Activated CD4-positive, alpha-beta T cell treated with anti-CD3 and anti-CD28 coated beads, Interleukin-2, amount 10 ng/mL, durations not matched to agents 7 days and 5 days (primary cell): ENCODE data around the gene S100A2. TPM values are rescaled to one million over a fixed set of nuclear protein-coding genes. Genes with fewer than 3 reads are reported as not detected.
A peak's percentile ranks its signal among the peaks of the same experiment; 100 is the strongest.

ENCODE experiments used
- CTCF ChIA-PET: fragments of 350-600 bp; sonication (Branson Sonifier 250); formaldehyde crosslinking; loops from one replicate; lab custom pipeline; 2021; ENCODE audit warnings: antibody characterized with exemption; lab: Charles Lee
- POLR2A ChIA-PET: fragments of 350-600 bp; sonication (Branson Sonifier 250); formaldehyde crosslinking; loops from one replicate; lab custom pipeline; 2021; ENCODE audit warnings: antibody characterized with exemption; lab: Charles Lee
- DNase-seq: peaks from one replicate; pipeline ENCODE4 v3.0.0-alpha.2; 2020
- H3K27ac Mint-ChIP-seq: one replicate; pipeline ENCODE4 v1.8.0; 2021; ENCODE audit warnings: mild to moderate bottlenecking, moderate library complexity, mixed read lengths
- H3K27me3 Mint-ChIP-seq: one replicate; pipeline ENCODE4 v1.8.0; 2021; ENCODE audit warnings: mixed read lengths
- H3K36me3 Mint-ChIP-seq: one replicate; pipeline ENCODE4 v1.8.0; 2021; ENCODE audit warnings: low read depth, mixed read lengths
- H3K4me1 Mint-ChIP-seq: one replicate; pipeline ENCODE4 v1.8.0; 2021; ENCODE audit warnings: mixed read lengths
- H3K4me3 Mint-ChIP-seq: one replicate; pipeline ENCODE4 v1.8.0; 2021; ENCODE audit warnings: mild to moderate bottlenecking, moderate library complexity, mixed read lengths
- H3K9me3 Mint-ChIP-seq: one replicate; pipeline ENCODE4 v1.8.0; 2021; ENCODE audit warnings: mixed read lengths
- total RNA-seq, 2 experiments: library from RNA; stranded (reverse); gene quantifications; one replicate each; pipeline ENCODE4 v1.2.3, GENCODE V29; 2021

The S100A2 gene
- total RNA-seq, 2 experiments from 2014 or later: 0.50 to 1.8 TPM

DNA sequence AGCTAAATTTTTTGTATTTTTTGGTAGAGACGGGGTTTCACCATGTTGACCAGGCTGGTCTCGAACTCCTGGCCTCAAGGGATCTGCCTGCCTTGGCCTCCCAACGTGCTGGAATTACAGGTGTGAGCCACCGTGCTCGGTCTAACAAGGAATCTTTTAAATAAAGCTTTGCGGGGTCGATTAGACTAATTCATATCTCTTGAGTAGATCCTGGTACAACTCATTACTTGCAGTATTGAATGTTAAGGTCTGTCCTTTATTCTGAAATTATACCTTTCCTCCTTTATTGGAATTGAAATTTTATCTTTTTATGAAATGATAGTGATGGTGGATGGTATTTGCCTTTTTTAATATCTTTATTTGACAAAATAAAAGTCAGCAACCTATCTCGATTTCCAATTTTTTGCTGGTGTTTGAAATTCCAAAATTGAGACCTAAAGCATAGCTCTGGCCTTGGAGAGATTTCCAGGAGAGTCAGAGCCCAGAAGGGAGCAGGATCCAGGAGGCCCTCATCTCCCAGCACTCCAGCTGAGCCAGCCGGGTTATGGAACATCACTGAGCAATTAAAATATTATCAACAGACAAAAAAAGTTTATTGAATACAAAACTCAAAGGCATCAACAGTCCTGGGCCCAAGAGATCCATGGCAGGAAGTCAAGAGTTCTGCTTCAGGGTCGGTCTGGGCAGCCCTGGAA, 4.7 kb downstream of the S100A2 start:
- Mint-ChIP-seq H3K27ac (no peak overlapping the region), H3K27me3 (no peaks in the 10 kb centered on the region), H3K4me3 (no peak overlapping the region), H3K4me1 (peaks cover 10% of the 10 kb centered on the region), H3K36me3 (no peaks in the 10 kb centered on the region), H3K9me3 (no peaks in the 10 kb centered on the region)
- POLR2A ChIA-PET: no interaction called here
- DNase-seq: no peak
- CTCF ChIA-PET: interaction anchor here (0.5 to 4.5 kb wide), 7 partner anchors 11 to 45 kb away, joined by 3 to 24 read pairs (median 5); partner anchors contain the start of genes S100A3 and S100A5

DNA sequence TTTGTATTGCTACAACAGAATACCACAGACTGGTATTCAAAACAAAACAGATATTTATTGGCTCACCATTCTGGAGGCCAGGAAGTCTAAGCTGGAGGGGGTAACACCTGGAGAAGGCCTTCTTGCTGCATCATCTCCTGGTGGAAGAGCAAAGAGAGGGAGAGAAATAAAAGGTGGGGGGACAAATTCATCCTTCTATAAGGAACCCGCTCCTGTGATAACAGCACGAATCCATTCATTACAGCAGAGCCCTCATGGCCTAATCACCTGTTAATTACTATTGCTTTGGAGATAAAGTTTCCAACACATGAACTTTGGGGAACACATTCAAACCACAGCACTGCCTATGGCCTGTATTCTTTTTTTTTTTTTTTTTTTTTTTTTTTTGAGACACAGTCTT, 5.4 kb downstream of the S100A2 start:
- CTCF ChIA-PET: interaction anchor here (0.6 to 4.5 kb wide), 7 partner anchors 10 to 51 kb away, joined by 3 to 24 read pairs (median 5); partner anchors contain the start of genes S100A3 and S100A6
- H3K9me3 Mint-ChIP-seq: no peaks in the 10 kb centered on the region
- no peak overlapping the region for H3K4me3 Mint-ChIP-seq
- no peak for DNase-seq
- no peak overlapping the region for H3K27ac Mint-ChIP-seq
- peaks cover 3% of the 10 kb centered on the region for H3K4me1 Mint-ChIP-seq
- no peaks in the 10 kb centered on the region for H3K36me3 Mint-ChIP-seq
- POLR2A ChIA-PET: no interaction called here
- H3K27me3 Mint-ChIP-seq: no peaks in the 10 kb centered on the region

DNA sequence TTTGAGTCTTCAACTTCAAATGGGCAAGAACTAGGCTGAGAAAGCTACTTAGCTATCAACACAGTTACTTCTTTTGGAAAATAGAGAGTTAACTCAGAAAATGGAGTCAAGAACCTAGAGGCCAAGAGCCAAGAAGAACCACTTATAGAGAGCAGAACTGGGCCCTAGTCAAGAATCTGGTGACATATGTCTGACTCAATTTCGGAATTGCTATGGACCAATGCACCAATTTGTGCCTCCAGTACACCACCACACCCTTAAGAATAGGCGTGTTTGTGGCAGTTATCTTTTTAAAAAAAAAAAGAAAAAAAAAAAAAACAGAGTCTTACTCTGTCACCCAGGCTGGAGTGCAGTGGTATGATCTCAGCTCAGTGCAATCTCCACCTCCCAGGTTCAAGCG, 7.8 kb downstream of the S100A2 start:
- ChIA-PET CTCF (interaction anchor here (0.6 to 1.4 kb wide), 3 partner anchors 14 to 63 kb away, joined by 3 to 6 read pairs (median 3); no protein-coding TSS in a partner anchor), POLR2A (interaction anchor here (0.6 kb wide), 1 partner anchor 38 kb away, joined by 5 read pairs; no protein-coding TSS in a partner anchor)
- H3K36me3 Mint-ChIP-seq: no peaks in the 10 kb centered on the region
- no peak overlapping the region for H3K27ac Mint-ChIP-seq
- peaks cover 10% of the 10 kb centered on the region for H3K4me1 Mint-ChIP-seq
- H3K4me3 Mint-ChIP-seq: no peak overlapping the region
- DNase-seq: no peak
- H3K27me3 Mint-ChIP-seq: no peaks in the 10 kb centered on the region
- no peaks in the 10 kb centered on the region for H3K9me3 Mint-ChIP-seq

DNA sequence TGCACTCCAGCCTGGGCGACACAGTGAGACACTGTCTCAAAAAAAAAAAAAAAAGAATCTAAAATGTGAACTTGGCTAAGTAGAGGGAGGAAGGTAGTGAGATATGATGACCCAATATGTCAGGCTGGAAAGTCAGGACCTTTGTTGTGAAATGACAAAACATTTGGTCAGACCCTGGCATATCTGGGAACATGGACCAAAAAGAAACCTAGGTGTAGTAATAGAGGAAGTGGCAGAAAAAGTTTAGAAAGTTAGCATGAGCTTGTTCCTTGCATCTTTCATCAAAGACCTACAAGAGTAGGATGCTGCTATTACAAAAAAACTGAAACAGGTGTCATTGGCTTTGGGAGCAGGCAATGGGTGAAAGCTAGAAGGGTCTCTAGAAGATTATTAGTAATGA, 9.3 kb downstream of the S100A2 start:
- CTCF ChIA-PET: interaction anchor here (0.7 to 1.3 kb wide), 3 partner anchors 10 to 16 kb away, joined by 3 to 4 read pairs (median 3); no protein-coding TSS in a partner anchor
- no peak overlapping the region for H3K27ac Mint-ChIP-seq
- H3K36me3 Mint-ChIP-seq: no peaks in the 10 kb centered on the region
- no peaks in the 10 kb centered on the region for H3K27me3 Mint-ChIP-seq
- DNase-seq: no peak
- H3K4me3 Mint-ChIP-seq: no peak overlapping the region
- POLR2A ChIA-PET: no interaction called here
- H3K9me3 Mint-ChIP-seq: no peaks in the 10 kb centered on the region
- H3K4me1 Mint-ChIP-seq: peaks cover 8% of the 10 kb centered on the region

DNA sequence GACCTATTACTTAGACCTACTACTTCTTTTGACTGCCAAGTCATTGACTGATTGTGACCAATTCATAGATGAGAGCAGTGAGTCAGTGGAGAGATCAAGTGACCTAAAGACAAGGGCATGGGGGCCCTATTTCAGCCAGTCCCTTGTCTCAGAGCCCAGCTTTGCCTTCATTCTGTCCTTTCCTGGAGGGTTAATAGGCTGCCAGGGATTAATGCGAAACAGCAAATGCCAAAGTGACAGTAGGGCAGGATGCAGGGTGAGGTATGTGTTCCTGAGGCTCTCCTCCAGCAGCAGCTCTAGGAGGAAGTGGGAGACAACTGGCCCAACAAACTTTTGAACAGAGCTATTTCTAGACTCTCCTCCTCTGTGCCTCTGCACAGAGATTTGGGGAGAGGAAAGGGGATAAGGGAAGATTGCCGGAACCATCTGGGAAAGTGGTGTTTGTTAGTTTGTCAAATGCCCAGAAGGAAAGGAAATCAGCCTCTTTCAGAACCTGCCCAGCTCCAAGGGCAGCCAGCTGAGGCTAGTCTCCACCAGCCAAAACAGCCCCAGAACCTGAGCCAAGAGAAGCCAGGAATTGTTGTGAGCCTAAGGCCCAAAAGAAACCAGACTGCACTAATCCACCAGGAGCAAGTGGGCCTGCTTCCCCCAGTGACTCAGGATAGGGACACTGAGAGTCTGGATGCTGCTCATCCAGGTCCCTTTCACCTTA, 11.7 kb downstream of the S100A2 start:
- Mint-ChIP-seq H3K9me3 (no peaks in the 10 kb centered on the region), H3K27ac (no peak overlapping the region), H3K4me1 (peaks cover 9% of the 10 kb centered on the region), H3K4me3 (no peak overlapping the region), H3K27me3 (no peaks in the 10 kb centered on the region), H3K36me3 (no peaks in the 10 kb centered on the region)
- POLR2A ChIA-PET: interaction anchor here (0.6 to 0.7 kb wide), 2 partner anchors 9 to 74 kb away, joined by 3 read pairs; partner anchors contain the start of gene S100A1
- CTCF ChIA-PET: interaction anchor here (0.6 to 3.6 kb wide), 8 partner anchors 9 to 369 kb away, joined by 3 to 16 read pairs (median 4); partner anchors contain the start of genes GATAD2B, S100A2, S100A4 and S100A5
- no peak for DNase-seq

DNA sequence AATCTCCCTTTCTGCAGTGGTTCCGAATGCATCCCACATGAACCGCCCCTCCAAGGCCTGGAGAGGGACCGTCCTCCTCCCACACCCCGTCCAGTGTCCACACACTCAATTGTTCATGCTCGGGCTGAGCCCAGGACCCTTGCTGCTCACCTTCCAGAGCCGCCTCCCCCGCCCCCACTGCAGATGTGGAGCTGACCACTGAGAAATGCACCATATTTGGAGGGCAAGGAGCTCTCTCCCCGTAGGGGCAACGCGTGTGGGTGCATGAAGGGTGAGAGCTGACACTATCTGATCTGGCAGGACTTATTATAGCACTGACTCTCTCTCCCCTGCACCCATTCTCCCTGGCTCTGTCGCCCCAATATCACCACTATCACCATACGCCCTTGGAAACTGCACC, 12.5 kb downstream of the S100A2 start:
- no peak for DNase-seq
- peaks cover 17% of the 10 kb centered on the region for H3K4me1 Mint-ChIP-seq
- H3K27ac Mint-ChIP-seq: no peak overlapping the region
- H3K9me3 Mint-ChIP-seq: no peaks in the 10 kb centered on the region
- no peaks in the 10 kb centered on the region for H3K27me3 Mint-ChIP-seq
- ChIA-PET POLR2A (no interaction called here), CTCF (interaction anchor here (1.1 to 3.6 kb wide), 6 partner anchors 8 to 43 kb away, joined by 3 to 16 read pairs (median 4); partner anchors contain the start of genes S100A2, S100A4, S100A5 and S100A6)
- no peak overlapping the region for H3K4me3 Mint-ChIP-seq
- no peaks in the 10 kb centered on the region for H3K36me3 Mint-ChIP-seq

DNA sequence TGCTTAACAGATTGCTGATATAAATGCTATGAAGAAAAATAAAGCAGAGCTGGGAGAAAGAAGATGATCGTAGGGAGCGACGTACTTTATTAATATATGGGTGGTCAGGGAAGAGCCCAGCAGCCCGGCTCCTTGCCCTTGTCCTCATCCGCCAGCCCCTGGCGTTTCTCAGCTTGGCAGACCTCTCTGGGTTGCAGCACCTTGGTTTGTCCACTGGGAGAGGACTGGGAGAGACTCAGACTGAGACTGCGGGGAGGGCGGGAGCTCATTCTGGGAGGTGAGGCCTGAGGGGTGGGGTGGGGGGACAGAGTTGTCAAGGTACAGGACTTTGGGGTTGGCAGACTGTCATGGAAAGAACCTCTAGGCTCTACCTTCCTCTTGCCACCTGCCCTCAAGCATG, 13.3 kb downstream of the S100A2 start:
- CTCF ChIA-PET: interaction anchor here (1.1 to 4.7 kb wide), 4 partner anchors 8 to 43 kb away, joined by 3 to 24 read pairs (median 16); partner anchors contain the start of genes S100A2 and S100A6
- no peak for DNase-seq
- POLR2A ChIA-PET: no interaction called here
- H3K9me3 Mint-ChIP-seq: no peaks in the 10 kb centered on the region
- no peaks in the 10 kb centered on the region for H3K27me3 Mint-ChIP-seq
- no peak overlapping the region for H3K4me3 Mint-ChIP-seq
- no peak overlapping the region for H3K27ac Mint-ChIP-seq
- H3K36me3 Mint-ChIP-seq: no peaks in the 10 kb centered on the region
- peaks cover 23% of the 10 kb centered on the region for H3K4me1 Mint-ChIP-seq

DNA sequence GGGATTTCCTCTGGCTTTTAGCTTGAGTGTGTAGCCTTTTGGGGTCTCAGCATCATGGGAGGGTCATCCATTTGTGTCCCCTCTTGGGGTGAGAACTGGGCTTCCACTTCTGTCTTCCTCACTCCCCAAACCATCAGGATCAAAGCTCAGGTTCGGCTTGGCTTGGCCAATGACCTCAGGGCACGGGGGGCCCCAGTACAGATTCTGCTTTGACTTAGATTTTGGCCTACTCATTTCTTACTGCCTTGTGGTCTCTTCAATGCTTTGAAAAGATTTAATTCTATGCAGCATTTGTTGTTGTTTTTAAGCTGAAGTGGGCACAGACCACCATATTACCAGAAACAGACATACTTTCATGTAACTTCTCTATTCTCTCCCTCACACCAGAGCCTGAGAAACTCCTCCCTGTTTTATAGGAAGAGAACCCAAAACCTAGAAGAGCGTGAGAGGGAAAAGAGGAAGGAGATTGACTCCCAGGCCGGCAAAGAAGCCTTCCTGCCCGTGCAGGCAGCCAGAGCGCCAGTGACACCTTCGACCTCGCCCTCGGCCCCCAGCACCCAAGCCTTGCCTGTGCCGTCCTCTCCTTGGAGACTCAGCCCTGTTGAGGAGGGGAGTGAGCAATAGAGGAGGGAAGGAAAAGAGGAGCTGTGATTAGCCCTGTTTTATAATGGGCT, 14.7 kb downstream of the S100A2 start:
- DNase-seq: no peak
- Mint-ChIP-seq H3K9me3 (no peaks in the 10 kb centered on the region), H3K27me3 (no peaks in the 10 kb centered on the region), H3K4me3 (no peak overlapping the region), H3K27ac (no peak overlapping the region), H3K36me3 (no peaks in the 10 kb centered on the region), H3K4me1 (peaks cover 37% of the 10 kb centered on the region)
- POLR2A ChIA-PET: no interaction called here
- CTCF ChIA-PET: interaction anchor here (0.8 to 4.7 kb wide), 9 partner anchors 10 to 40 kb away, joined by 3 to 24 read pairs (median 6); partner anchors contain the start of genes S100A2, S100A5 and S100A6

DNA sequence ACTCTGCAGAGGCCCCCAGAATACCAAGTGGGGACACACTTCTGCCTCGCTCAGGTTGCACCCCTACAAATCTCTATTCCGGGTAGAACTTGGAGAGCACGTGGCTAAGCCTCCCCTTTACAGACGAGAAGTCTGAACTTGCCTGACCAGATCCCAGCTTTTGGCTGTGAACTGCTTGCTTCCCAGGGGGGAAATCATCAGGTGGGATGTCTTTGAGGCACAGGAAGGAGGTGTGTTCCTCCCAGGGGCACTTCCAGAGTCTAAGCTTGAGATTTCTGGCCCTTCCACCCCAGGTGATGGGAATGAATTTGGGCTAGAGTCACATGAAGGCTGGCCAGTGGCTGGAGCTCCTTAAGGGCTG, 15.3 kb downstream of the S100A2 start:
- no peaks in the 10 kb centered on the region for H3K27me3 Mint-ChIP-seq
- H3K4me1 Mint-ChIP-seq: peaks cover 43% of the 10 kb centered on the region
- no peak overlapping the region for H3K4me3 Mint-ChIP-seq
- POLR2A ChIA-PET: no interaction called here
- CTCF ChIA-PET: interaction anchor here (1.6 to 4.7 kb wide), 5 partner anchors 10 to 20 kb away, joined by 4 to 24 read pairs (median 17); partner anchors contain the start of genes S100A5 and S100A6
- no peak overlapping the region for H3K27ac Mint-ChIP-seq
- H3K36me3 Mint-ChIP-seq: peaks cover 2% of the 10 kb centered on the region
- H3K9me3 Mint-ChIP-seq: no peaks in the 10 kb centered on the region
- DNase-seq: no peak

DNA sequence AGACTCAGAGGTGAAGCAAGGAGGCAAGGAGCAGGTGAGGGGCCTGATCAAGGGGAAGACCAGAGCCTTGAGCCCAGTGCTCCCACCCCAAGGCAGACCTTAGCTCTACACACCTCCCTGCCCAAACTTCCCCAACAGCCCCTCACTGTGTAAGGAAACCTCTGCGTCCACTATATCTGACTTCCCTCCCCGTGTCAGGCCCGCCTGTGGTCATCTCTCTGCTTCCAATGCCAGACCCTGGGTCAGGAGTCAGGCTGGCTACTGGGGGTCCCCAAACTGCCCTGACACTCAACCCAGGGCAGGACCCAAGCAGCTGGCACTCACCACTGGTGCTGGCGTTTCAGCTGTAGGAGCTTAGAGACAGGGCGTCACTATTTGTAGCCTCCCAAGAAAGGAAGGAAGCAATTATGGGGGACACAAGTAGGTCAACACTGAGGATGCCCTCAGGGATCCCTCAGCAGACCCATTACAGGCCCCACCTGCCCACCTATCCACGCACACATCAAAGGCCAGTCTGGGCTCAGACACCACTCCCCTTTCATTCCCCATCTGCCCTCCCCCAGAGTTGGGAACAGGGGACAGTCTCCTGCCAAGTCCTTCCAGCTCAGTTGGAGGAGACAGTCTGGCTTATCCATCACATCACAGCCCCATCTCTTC, 15.8 kb downstream of the S100A2 start:
- H3K27me3 Mint-ChIP-seq: no peaks in the 10 kb centered on the region
- H3K9me3 Mint-ChIP-seq: no peaks in the 10 kb centered on the region
- no peak overlapping the region for H3K27ac Mint-ChIP-seq
- POLR2A ChIA-PET: no interaction called here
- DNase-seq: no peak
- CTCF ChIA-PET: interaction anchor here (2.8 to 4.7 kb wide), 3 partner anchors 11 to 18 kb away, joined by 17 to 24 read pairs (median 17); partner anchors contain the start of gene S100A6
- peaks cover 7% of the 10 kb centered on the region for H3K36me3 Mint-ChIP-seq
- H3K4me1 Mint-ChIP-seq: peaks cover 48% of the 10 kb centered on the region
- no peak overlapping the region for H3K4me3 Mint-ChIP-seq

DNA sequence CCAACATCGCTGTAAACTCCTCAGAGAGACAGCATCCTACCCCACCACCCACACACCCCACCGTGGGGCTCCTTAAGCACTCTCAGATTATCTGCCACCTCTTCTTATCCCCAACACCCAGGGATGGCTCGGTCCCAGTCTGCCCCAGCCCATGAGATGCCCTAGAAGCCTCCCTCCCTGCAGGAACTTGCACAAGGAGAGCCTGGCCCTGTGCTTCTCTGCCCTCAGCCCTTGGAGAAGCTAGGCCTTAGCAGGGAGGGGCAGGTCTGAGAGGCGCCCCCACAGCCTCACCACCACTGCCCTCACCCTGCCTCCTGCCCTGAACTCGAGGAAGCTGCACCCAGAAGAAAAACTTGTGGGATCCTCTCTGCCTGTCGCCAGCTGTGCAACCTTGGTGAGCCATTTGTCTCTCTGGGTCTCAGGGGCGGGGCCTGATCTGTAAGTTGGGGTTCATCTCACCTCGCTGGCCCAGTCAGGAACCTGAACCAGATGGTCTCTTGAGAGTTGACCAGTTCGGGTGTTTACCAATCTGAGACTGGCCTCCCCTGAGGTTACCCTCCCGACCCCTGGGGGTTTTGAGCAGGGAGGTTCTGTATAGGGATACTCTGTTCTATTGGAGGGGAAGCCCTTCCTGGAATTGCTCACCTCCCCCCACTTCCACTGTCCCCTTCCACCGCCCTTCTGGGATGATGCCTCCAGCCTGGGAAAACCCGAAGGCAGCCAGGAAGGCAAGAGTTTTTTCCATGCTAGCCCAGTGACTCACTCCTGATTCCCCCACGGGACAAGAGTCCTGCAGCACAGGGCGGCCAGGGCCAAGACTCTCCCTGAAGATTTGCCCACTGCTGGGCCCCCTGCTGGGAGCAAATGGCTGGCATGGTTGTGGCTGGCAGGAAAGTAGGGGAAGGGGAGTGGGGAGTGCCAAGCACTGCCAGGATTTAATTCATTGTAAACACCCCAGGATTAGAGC, 16.6 kb downstream of the S100A2 start, which contains the start of gene S100A3:
S100A3 (minus strand) TSS at position 537 of the 967 bp plus-strand sequence. CDS start 773 bp downstream, outside the sequence.
- Mint-ChIP-seq H3K9me3 (no peaks in the 10 kb centered on the region), H3K4me3 (no peak within 1 kb of the TSS), H3K4me1 (peaks cover 54% of the 10 kb centered on the region), H3K27me3 (no peaks in the 10 kb centered on the region), H3K27ac (peak within 1 kb of the TSS; percentile 6), H3K36me3 (peaks cover 16% of the 10 kb centered on the region)
- no peak for DNase-seq
- CTCF ChIA-PET: interaction anchor here (4.2 to 4.7 kb wide), 2 partner anchors 12 to 19 kb away, joined by 17 to 24 read pairs; no protein-coding TSS in a partner anchor
- POLR2A ChIA-PET: no interaction called here
